GM19025 (cell line): ENCODE results near the gene ZNF687.
"Not testable (repeated sequence)": the region's sequence is repeated elsewhere in the genome, so short reads cannot be mapped to it uniquely, and the experiment has no call there.

ENCODE experiments used
- ATAC-seq: cut with Tn5 transposase; IDR thresholded peaks from one replicate; pipeline ENCODE4 v1.9.1; 2021; ENCODE audit warnings: mild to moderate bottlenecking, low read depth, moderate library complexity; ENCODE audit not compliant: unreplicated experiment

ZNF687 gene

DNA sequence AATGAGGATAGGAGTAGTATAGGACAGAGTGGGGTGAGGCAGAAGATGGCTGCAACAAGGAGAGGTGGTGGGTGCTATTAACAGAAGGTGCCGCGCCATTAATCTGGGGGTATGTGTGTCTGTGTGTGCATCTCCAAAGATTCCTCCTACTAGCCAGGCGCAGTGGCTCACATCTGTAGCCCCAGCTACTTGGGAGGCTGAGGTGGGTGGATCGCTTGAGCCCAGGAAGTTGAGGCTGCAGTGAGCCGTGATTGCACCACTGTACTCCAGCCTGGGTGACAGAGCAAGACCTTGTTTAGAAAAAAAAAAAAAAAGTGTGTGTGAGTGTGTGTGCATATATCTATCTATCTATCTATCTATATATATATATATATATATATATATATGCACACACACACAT, 6.8 kb upstream of the ZNF687 start:
- ATAC-seq: not testable (repeated sequence)

DNA sequence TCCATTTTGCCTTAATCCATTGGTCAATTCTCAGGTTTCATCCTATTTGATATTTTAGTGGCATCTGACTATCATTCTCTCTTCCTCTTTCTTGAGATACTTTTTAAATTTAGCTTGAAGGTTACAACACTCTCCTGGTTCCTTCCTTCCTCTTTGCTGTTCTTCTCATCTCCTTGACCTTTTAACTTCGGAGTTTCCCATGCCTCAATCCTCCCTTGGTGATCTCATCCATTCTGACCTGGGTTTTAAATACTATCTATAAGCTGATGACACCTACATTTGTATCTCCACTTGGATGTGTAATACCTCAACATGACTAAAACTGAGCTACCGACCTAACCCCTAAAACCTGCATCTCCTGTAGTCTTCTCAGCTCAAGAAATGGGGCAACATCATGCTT, 4.8 kb upstream of the ZNF687 start:
- ATAC-seq: no peak

DNA sequence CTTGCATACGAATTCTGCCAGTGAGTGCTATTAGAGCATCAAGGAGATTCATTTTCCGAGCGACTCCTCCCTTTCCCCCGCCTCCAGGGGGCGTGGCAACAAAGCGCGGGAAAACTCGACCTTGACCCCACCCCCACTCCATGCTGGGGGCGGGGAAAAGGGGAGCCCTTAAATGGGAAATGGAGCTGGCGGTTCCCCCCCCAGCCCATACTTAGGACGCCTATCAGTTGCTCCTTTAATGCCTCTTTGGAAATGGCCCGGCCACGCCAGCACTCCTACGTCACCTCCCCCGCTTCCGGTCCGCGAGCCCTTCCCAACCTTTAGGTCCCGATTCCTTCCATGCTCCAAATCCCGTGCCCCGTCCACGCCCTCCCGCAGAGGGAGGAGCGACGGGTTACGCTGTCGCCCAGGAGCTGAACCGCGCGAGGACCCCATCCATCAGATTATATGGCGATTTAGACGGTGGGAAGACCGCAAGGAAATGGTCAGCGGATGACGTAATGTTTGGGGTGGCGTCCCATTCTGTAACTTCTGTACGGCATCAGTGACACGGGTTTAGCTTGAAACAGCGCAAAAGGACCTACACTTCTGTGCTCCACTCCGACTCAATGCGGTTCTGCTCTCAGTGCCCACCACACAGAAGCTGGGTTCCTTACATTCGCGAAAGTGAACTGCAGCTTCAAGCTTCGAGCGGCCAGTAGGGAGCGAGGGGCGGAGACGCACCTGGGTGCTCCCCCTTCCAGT, 702 bp upstream of the ZNF687 start:
- ATAC-seq: peak; percentile 15

DNA sequence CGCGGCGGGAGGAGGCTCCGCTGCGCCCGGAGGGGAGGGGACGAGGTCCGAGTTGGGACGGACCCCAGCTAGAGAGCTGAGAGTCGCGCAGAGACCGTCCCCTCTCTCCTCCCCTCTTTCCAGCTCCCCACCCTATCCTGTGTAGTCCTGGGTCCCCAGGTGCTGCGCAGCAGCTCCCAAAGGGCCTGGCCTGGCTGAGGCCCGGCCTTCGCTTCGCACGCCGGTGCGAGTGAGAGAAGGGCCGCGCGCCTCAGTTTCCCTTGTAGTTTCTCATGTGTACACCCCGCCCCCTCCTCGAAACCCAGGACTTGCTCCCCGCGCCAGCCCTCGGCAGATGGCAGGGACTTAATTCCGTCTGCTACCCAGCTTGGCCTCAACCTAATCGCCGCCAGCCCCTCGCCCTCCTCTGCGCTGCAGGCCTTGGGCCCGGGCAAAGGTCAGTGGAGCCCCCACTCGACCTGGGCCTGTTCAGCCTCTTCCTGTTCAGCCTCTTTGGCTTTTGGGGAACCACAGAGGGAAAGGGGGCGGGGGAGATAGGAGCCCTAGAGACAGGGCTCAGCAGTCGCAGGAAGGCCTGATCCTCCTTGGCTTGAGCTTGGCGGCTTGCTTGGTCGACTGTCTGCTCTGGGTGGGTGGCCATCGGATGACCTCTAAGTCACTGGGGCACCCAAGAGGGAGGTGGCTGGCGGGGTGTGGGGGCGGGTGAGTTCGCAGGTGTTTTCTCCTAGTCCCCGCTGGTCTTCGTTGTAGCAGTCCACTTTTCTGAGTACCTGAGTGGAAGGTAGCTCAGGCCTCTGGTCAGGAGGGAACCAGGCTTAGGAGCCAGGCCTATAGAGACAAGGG, 1.0 kb downstream of the ZNF687 start:
- ATAC-seq: no peak

DNA sequence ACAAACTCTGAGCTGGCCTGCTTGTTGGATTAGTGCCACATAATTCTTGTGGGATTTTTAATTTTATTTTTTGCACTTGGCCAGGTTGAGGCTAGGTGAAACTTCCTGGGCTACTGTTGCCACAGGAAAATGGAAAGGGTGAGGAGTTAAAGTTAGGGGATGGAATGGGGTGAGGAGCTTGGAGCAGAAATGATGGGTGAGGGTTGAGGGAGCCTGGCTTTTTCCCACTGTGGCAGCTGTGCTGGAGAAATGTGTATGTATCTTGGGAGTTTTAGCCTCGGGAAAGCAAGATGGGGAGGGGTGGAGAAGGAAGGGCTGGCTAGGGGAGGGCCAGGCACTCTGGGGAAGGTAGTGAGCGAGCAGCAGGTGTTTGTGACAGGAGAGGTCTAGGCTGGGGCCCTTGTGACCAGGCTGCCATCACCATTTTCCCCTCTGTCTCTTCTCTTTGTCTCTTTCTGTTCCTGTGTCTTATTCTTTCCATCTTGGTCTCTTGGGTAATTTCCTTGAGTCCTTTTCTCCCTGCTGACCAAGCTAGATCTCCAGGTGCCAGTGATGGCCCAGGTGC, 2.0 kb downstream of the ZNF687 start:
- no peak for ATAC-seq

DNA sequence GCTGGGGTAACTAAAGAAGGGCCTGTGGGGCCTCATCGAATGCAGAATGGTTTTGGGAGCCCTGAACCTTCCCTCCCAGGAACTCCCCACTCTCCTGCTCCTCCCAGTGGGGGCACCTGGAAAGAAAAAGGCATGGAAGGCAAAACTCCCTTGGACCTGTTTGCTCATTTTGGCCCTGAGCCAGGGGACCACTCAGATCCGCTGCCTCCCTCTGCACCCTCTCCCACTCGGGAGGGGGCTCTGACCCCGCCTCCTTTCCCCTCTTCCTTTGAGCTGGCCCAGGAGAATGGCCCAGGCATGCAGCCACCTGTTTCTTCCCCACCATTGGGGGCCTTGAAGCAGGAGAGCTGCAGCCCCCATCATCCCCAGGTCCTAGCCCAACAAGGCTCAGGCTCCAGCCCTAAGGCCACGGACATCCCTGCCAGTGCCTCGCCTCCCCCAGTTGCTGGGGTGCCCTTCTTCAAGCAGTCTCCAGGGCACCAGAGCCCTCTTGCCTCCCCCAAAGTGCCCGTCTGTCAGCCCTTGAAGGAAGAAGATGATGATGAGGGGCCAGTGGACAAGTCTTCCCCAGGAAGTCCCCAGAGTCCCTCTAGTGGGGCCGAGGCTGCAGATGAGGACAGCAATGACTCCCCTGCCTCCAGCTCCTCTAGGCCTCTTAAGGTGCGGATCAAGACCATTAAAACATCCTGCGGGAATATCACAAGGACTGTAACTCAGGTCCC, 4.7 kb downstream of the ZNF687 start:
- ATAC-seq: no peak

DNA sequence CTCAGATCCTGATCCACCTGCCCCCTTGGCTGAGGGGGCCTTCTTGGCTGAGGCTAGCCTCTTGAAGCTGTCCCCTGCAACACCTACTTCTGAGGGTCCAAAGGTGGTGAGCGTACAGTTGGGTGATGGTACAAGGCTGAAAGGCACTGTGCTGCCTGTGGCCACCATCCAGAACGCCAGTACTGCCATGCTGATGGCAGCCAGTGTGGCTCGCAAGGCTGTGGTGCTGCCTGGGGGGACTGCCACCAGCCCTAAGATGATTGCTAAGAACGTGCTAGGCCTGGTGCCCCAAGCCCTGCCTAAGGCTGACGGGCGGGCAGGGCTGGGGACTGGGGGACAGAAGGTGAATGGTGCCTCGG, 5.2 kb downstream of the ZNF687 start:
- ATAC-seq: no peak

DNA sequence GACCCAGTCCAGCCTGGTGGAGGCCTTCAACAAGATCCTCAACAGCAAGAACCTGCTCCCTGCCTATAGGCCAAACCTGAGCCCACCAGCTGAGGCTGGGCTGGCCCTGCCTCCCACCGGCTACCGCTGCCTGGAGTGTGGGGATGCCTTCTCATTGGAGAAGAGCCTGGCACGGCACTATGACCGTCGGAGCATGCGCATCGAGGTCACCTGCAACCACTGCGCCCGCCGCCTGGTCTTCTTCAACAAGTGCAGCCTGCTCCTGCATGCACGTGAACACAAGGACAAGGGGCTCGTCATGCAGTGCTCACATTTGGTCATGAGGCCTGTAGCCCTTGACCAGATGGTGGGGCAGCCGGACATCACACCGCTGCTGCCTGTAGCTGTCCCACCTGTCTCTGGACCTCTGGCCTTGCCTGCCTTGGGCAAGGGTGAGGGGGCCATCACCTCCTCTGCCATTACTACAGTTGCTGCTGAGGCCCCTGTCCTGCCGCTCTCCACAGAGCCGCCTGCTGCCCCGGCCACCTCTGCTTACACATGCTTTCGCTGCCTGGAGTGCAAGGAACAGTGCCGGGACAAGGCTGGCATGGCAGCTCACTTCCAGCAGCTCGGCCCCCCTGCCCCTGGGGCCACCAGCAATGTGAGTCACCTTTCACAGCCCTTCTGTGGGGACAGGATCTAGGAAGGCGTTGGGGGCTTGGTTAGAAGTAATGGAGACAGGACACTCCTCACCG, 5.8 kb downstream of the ZNF687 start:
- ATAC-seq: no peak

DNA sequence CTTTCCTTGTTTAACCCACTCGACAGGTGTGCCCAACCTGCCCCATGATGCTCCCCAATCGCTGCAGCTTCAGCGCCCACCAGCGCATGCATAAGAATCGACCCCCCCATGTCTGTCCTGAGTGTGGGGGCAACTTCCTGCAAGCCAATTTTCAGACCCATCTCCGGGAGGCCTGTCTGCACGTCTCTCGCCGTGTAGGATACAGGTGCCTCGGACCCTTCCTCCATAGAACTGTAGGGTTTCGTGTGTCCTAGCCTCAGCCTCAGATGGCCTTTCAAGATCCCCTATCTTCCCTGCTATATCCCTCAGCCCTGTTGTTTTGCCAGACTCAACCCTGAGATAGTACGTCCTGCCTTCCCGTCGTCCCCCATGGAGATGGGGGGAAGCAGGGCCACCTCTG, 6.4 kb downstream of the ZNF687 start:
- no peak for ATAC-seq

DNA sequence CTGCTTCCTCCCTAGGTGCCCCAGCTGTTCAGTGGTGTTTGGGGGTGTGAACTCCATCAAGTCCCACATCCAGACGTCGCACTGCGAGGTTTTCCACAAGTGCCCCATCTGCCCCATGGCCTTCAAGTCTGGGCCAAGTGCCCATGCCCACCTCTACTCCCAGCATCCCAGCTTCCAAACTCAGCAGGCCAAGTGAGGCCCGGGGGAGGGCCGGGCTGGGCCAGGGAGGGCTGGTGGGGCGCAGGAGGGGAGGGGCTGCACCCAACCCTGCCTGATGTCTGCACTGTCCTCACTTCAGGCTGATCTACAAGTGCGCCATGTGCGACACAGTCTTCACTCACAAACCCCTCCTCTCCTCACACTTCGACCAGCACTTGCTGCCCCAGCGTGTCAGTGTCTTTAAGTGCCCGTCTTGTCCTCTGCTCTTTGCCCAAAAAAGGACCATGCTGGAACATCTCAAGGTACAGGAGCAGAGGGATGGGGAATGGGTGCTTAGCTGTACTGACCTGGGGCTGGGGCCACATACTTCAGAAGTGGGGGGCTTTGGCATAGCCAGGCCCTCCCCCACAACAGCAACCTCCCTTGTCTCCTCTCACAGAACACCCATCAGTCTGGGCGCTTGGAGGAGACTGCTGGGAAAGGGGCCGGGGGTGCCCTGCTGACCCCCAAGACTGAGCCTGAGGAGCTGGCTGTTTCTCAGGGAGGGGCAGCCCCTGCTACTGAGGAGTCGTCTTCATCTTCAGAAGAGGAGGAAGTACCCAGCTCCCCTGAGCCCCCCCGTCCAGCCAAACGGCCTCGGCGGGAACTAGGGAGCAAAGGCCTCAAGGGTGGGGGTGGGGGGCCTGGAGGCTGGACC, 7.2 kb downstream of the ZNF687 start:
- no peak for ATAC-seq

DNA sequence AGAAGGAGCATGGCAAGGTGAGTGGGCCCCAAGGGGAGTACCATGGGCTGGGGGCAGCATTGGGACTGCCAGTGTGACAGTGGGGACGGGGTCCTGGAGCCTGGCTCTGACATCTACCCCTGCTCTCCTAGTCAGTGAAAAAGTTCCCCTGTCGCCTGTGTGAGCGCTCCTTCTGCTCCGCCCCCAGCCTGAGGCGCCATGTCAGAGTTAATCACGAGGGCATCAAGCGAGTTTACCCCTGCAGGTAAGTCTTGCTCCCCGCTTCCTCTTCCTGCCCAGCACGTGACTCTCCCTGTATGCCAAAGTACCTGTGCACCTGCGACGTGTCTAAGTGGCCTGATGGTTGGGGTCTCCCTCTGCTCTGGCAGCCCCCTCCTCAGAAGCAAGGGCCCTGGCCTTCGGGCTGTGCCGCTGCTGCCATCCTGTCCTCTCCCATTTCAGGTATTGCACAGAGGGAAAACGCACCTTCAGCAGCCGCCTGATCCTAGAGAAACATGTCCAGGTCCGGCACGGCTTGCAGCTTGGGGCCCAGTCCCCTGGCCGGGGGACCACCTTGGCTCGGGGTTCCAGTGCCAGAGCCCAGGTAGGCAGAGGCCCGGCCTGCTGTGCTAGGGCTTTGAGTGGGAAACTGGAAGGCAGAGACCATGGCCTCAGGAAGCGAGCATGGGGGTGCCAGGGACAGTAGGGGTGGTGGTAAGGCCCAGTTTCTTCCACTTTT, 8.1 kb downstream of the ZNF687 start:
- ATAC-seq: no peak

DNA sequence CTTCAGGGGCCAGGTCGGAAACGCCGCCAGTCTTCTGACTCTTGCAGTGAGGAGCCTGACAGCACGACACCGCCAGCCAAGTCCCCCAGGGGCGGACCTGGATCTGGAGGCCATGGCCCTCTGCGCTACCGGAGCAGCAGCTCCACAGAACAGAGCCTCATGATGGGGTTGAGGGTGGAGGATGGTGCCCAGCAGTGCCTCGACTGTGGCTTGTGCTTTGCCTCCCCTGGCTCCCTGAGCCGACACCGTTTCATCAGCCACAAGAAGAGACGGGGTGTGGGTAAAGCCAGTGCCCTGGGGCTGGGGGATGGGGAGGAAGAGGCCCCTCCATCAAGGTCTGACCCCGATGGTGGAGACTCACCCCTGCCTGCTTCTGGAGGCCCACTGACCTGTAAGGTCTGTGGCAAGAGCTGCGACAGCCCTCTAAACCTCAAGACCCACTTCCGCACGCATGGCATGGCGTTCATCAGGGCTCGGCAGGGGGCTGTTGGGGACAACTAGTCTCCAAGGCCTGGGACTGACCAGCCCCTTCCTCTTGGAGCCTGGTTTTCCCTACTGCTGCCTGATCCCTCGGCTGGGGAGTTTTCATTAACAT, 8.7 kb downstream of the ZNF687 start:
- no peak for ATAC-seq

DNA sequence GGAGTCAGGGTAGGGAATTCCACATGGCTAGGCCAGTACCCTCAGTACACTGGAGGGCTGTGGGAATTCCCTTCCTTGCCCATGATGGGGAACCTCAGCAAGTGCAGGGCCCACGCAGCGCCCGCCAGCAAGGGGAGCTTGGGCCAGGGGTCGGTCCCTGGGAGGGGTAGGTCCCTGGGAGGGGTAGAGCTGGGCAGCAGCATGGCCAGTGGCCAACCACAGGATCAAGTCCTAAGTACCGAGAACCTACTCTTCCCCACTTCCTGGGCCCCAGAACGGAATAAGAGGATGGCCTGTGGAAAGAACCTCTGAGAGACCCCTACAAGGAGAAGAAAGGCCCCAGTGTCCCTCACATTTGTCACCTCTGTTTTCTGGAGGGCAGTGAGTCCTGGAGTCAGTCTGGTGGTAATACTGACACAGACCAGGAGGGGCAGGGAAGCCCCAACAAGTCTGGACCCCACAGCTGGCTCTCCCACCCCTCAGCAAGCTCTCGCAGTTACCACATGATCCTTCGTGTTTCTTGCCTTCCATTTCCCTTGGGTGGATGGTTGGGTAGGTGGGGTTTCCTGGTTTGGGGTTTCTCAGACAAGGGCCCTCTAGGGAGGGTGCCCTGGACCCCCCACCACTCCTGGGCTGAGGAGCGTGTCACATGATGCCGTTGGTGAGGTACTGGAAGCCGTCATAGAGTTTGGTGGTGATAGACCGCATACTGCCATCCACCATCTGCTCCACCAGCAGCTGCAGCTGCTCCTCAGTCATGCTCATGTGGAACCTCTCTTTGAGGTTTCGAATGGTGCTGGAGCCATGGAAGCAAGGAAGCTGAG, 10.3 kb downstream of the ZNF687 start:
- no peak for ATAC-seq

DNA sequence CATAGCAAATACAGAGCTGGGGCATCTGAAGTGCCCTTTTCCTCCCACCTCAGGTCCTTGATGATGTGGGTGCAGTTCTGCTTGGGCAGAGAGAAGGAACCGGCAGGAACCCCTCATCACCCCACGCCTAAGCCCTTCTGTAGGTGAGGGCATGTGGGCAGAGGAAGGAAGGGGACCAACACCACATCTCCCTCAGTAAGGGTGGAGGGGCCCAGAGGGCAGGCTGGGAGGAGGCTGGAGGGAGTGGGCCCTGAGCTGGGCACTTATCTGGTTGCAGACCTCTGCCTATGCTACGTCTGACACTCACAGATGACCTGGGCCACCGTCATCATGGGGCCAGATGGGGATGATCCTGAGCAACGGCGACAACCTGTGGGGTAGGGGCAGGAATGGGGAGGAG, 11.0 kb downstream of the ZNF687 start:
- no peak for ATAC-seq

DNA sequence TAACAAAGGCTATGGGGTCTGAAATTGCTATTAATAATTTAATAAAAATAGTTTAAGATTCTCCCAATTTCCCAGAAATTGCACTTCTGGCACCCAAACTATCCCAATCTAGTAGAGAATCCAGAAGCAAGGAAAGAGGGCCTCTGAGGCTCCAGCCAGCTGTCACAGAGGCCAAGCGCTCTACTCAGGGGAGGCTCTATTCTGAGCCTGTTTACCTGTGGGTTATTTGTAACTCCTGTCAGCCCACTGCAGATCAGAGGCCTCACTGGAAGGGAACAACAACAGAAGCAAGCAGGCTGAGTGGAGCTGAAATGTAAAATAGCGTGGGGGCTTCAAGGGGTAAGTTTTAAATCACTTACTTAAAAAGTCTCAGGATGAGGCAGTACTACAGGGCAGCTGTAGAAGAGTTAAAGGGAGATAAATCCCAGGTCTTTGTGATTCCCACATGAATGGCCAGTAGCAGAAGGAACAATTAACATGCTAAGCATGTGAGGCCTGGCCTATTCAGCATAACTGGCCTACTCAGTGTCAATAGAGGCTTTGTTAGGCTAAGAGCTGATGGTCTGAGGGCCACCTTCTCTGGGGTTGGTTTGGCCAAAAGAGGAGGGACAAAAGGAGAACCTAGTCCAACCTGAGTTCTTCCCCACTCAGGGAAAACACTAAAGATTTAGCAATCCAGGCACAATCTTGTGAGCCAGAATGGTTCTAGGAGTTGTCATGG, 12.8 kb downstream of the ZNF687 start:
- no peak for ATAC-seq

DNA sequence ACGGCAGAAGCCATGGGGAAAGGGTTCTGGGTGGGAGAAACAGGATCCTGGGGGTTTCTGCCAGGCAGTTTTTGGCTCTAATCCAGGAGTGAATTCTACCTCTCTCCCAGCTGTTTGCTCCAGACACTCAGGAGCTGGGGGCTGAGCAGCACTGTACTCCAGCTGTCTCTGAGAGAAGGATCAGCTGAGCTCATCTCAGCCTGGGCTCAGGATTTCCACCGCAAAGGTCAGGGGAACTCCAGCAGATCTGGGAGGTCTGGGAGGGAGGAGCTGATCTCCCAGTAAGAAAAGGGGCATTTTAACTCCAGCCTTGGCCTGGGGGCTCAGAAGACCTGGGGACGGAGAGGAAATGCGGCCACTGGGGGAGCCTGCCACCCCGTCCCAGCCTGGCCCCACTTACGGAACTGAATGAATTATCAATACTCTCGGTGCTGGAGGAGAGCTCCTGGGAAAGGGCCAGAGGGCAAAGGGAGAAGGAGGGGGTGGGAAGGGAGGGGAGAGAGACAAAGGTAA, 27.8 kb downstream of the ZNF687 start:
- ATAC-seq: no peak

DNA sequence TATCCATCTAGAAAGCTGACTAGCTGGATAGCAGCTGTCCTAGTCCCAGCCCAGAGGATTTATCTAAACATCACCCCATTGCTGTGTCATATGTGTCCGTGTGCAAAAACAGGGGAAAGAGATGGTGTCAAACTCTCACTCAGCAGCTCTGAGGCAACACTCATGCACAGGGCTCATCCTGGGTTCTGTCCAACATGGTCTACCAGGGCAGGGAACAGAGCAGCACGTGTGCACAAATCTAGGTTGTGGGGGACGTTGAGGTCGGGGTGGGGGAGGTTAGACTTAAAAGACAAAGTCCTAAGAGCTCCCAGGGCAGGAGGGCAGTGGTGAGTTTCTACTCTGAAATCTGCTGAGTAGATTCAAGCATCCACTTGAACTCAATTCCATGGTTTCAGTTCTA, 28.9 kb downstream of the ZNF687 start:
- ATAC-seq: no peak
